ENCODE measurements around the gene PDXK.
A peak's percentile ranks its signal among the peaks of the same experiment; 100 is the strongest.

PDXK gene

DNA sequence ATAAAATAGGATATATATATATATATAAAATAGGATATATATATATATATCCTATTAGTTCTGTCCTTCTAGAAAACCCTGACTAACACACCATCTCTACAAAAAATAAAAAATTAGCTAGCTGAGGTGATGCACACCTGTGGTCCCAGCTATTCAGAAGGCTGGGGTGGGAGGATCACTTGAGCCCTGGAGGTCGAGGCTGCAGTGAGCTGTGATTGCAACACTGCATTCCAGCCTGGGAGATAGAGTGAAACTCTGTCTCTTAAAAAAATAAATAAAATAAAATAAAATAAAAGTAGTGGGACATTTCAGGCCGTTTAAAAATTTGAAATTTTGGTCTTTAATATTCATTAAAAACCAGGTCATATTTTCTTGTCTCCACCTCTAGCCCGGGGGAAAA, 66.2 kb downstream of the PDXK start:
- DNase-seq = no peak

DNA sequence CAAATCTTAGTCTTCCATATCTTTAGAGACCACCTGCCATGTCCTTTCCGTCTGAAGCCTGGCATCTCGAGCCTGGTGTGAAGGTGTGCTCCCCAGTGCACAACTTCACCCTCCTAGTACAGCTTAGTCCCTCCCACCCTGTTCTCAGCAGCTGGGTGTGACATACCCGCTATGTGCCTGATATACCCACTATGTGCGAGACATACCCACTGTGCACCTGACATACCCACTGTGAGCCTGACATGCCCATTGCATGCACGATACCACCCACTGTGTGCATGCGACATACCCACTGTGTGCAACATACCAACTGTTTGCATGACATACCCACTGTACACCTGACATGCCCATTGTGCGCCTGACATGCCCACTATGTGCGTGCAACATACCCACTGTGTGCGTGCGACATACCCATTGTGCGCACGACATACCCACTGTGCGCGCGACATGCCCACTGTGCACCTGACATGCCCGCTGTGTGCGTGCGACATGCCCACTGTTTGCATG, 67.4 kb downstream of the PDXK start:
- peak in 1 of 5 donors; percentile 18 for DNase-seq

DNA sequence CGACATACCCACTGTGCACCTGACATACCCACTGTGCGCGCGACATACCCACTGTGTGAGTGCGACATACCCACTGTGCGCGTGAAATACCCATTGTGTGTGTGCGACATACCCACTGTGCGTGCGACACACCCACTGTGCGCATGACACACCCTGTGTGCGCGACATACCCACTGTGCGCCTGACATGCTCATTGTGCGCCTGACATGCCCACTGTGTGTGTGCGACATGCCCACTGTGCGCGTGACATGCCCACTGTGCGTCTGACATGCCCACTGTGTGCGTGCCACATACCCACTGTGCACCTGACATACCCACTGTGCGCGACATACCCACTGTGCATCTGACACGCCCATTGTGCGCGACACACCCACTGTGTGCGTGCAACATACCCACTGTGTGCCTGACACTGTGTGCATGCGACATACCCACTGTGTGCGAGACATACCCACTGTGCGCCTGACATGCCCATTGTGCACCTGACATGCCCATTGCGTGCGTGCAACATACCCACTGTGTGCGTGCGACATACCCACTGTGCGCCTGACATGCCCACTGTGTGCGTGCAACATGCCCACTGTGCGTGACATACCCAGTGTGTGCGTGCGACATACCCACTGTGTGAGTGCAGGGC, 68.0 kb downstream of the PDXK start:
- DNase-seq = no peak

DNA sequence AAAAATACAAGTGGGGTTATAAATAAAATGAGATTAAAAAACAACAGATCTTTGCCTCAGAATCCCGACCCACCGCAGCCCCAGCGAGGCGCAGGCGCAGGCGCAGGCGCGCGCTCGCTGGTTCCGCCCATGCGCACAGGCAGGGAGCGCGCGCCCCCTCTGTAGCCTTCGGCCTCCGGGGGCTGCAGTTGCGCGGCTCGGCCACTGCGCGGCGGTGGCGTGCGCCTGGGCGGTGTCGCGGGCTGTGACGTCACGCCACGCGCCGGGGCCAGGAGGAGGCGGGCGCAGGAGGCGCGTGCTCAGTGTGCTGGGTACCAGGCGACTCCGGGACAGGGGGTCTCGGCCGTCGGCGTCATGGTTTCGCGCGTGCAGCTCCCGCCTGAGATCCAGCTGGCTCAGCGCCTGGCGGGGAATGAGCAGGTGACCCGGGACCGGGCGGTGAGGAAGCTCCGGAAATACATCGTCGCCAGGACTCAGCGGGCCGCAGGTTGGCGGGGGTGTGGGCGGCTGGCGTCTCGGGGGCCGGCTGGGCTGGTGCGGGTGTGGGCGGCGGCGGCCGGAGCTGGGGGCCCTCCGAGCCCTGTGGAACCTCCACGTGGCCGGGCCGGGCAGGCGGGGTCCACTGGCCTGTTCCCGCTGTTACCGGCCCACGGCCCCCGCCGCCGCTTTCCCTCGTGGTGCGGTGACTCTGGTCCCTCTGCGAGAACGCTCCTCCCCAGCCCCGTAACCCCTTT, 70.5 kb downstream of the PDXK start, which contains the start of gene RRP1:
TSS of gene RRP1 (plus strand) at position 302 of the 734 bp plus-strand sequence. CDS start at position 355, 53 bp downstream.
- DNase-seq = peak; percentile 88 to 95 (median 88)

DNA sequence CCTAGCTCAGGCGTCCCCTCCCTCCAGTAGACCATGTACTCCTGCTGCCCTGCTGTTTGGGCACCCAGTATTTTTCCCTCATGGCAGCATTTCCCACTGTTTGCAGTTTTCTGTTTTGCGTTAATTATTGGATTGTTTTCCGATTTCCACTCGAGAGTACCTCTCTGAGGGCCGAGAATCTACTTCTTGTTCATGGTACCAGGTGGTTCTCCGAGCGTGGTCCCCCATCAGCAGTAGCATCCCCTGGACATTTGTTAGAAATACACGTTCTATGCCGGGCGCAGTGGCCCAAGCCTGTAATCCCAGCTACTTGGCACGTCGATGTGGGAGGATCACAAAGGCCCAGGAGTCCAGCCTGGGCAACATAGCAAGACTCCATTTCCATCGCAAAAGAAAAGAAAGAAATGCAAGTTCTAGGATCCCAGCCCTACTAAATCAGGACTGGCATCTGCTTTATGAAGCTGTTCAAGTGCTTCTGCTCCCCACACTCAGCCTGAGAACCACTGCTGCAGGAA, 71.1 kb downstream of the PDXK start:
- DNase-seq = no peak

DNA sequence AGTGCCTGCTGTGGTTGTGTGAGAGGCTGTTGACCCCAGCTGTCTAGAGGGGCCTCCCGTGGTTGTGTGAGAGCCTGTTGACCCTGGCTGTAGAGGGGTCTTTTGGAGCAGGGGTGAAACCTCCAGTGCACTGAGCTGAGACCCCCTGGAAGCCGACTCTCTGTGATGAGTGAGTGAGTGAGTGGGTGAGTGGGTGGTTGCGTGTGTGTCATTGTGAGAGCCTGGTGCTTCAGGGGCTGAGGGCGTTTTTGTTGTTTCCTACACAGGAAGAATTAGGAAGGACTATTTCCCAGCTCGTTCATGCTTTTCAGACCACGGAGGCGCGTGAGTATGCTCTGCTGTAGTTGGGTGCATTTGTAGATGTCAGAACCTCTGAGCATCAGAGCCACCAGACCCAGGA, 73.5 kb downstream of the PDXK start:
- no peak for DNase-seq

DNA sequence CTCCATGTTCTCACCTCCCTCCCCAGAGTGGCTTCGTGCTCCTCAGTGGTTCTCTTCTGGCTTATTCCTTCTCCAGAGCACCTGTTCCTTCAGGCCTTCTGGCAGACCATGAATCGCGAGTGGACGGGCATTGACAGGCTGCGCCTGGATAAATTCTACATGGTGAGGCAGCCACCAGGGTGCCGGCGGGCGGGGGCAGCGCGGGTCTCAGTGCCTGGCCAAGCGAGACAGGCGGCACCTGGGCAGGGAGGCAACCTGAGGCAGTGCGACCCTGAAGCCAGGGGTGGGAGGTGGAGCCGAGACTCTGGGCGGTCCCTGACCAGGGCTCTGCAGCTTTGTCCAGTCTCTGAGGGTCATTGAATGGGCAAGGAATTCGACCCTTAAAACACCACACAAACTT, 74.3 kb downstream of the PDXK start:
- no peak for DNase-seq

DNA sequence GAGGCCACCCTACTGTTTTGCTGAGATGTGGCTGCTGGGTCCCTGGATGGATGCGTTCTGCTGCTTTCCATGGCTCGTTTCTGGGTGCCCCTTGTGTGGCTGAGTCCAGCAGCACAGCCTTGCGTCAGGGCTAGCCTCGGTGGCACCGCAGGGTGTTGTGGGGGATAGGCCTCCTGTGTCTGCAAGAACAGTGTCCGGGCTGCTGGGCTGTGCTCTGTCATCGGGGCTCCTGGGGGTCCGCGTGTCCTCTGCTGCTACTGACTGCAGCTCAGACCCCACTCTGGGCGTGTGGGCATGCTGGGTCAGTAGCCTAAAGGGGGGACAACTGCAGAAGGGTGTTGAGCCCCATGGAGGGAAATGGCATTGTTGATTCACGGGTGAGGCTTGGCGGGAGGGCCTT, 75.4 kb downstream of the PDXK start:
- no peak for DNase-seq

GRCh38 chr21:43794857-43795256, 75.9 kb downstream of the PDXK start:
- no peak for DNase-seq

DNA sequence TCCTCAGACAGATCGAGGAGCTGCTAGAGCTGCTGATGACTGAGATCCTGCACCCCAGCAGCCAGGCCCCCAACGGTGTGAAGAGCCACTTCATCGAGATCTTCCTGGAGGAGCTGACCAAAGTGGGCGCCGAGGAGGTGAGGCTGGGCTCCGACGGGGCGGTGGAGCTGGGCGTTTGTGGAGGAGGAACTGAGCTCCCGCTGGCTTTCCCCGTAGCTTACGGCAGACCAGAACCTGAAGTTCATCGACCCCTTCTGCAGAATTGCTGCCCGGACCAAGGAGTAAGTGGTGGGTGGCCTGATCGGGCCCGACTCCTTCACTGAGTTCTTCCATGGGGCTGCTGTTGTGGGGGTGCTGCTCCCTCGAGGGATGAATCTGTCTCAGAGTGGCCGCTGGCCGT, 78.5 kb downstream of the PDXK start:
- no peak for DNase-seq

GRCh38 chr21:43797925-43798715, 79.2 kb downstream of the PDXK start:
- DNase-seq = no peak

GRCh38 chr21:43799301-43799840, 80.4 kb downstream of the PDXK start:
- no peak for DNase-seq

- DNase-seq = no peak
Observed at GRCh38 chr21:43800124-43800523, 81.2 kb downstream of the PDXK start.

- DNase-seq = no peak
Observed at GRCh38 chr21:43800566-43800965, 81.6 kb downstream of the PDXK start.

DNA sequence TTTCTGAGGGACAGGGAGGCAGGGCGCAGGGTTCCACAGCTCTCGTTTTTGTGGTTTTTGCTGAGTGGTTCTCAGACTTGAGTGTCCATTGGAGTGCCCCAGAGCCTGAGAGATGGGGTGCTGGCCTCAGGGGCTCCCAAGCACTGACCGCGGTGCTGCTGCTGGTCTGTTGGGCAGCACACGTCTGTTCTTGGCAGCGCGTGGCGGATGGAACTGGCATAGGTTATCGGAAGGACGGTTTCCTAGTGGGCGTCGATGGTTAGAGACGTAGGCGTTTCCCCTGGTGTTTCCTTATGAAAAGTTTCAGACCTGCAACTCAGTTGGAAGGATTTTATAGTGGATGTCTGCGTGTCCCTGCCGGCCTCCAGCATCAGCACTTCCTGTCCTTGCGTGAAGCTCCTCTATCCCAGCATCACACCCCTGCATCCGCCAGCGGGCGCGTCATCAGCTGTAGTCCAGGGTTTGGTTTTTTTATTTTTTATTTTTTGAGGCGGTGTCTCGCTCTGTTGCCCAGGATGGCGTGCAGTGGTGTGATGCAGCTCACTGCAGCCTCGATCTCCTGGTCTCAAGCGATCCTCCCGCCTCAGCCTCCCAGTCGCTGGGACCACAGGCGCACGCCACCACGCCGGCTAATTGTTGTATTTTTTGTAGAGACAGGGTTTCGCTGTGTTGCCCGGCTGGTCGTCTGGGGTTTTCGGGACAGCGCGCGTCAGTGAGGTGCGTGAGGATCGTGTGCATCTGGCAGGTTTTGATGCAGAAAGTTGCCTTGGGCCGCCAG, 82.3 kb downstream of the PDXK start:
- DNase-seq = no peak

- DNase-seq = no peak
Observed at GRCh38 chr21:43802713-43803313, 83.9 kb downstream of the PDXK start.

- DNase-seq = no peak
Observed at GRCh38 chr21:43803558-43804300, 84.8 kb downstream of the PDXK start.

DNA sequence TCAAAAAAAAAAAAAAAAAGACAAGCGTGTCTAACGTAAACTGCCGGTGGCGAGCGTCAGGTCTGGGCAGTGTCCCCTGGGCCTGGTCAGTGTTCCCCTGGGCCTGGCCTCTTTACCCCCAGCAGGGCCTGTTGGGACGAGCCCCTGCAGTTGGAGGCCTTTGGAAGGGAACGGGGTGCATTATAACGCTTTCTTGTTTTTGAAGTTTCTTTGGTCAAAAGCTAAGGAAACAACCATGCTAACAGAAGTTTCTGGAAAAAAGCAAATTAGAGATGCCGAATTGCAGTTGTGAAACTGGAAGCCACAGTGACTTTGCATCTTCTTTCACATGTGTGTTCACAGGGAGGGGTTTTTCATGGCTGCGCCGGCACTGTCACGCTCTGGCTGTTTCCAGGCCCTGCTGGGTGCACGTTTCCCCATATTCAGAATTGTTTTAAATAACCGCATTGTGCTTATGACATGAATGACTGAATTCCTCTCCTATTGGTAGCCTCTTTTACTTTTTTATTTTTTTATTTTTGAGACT, 86.4 kb downstream of the PDXK start:
- DNase-seq = no peak

- no peak for DNase-seq
Observed at GRCh38 chr21:43806017-43806710, 87.2 kb downstream of the PDXK start.

- DNase-seq = no peak
Observed at GRCh38 chr21:43808367-43808766, 89.4 kb downstream of the PDXK start.

All from T-helper 1 cell (primary cell).